ENCODE results near the gene MARCHF10.

Gene MARCHF10

DNA sequence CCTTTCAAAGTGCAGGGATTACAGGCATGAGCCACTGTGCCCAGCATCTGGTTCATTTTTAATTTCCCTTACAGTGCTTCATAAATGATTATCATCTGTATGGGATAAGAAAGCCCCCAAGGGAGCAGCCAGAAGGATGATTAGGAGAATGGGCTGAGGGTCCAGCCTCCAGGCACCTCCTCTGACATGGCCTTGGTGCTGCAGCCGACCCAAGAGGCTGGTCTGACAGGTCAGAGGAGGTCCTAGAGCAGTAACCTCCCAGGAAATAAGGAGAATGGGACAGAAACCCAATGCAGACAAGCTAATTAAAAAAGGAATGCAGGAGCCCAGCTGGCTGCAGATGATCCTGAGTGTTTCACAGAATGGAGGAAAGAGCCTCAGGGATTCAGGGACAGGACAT is 151.7 kb downstream of the MARCHF10 start:
- no peak for DNase-seq (ENCODE audit: low spot score)
- Histone ChIP-seq H3K18ac (ENCODE audit: low read length) (no peak overlapping the region), H2BK5ac (ENCODE audit: low read length) (no peak overlapping the region), H4K8ac (ENCODE audit: low read depth, low read length) (no peak overlapping the region), H4K91ac (ENCODE audit: low read depth, low read length, poor library complexity) (no peak overlapping the region), H2BK120ac (ENCODE audit: low read depth, low read length) (no peak overlapping the region), H3K9ac (ENCODE audit: low read depth, low read length, poor library complexity) (no peak overlapping the region), H3K36me3 (replicated peaks in 1 of 2; ENCODE audit: control insufficient read depth in 2 of 2, insufficient read depth in 2 of 2, low read length in 2 of 2) (peaks cover 0 to 29% of the 10 kb centered on the region in 2 donors), H2AFZ (ENCODE audit: low read length) (no peak overlapping the region), H3K9me3 (replicated peaks in 1 of 2; ENCODE audit: control insufficient read depth in 2 of 2, insufficient read depth in 1 of 2, low read depth in 1 of 2, low read length in 2 of 2) (peaks cover 2 to 37% of the 10 kb centered on the region in 2 donors), H3K14ac (ENCODE audit: low read length) (no peak overlapping the region), H3K4me2 (ENCODE audit: insufficient read depth, low read length, poor library complexity, severe bottlenecking) (no peak overlapping the region), H2BK12ac (ENCODE audit: low read length) (no peak overlapping the region), H3K23ac (ENCODE audit: low read depth, low read length, poor library complexity) (no peak overlapping the region), H3K27me3 (ENCODE audit: control insufficient read depth in 3 of 3, insufficient read depth in 3 of 3, low read depth in 1 of 3, low read length in 3 of 3) (no peaks in the 10 kb centered on the region), H3K79me1 (ENCODE audit: low read depth, low read length) (no peaks in the 10 kb centered on the region), H3K4me3 (ENCODE audit: low read length in 2 of 2) (no peak overlapping the region), H3K4ac (ENCODE audit: low read length) (no peak overlapping the region), H3K4me1 (ENCODE audit: control insufficient read depth in 2 of 2, insufficient read depth in 1 of 2, low read depth in 1 of 2, low read length in 2 of 2) (peaks cover 25 to 33% of the 10 kb centered on the region in 2 donors), H2AK5ac (ENCODE audit: low read depth, low read length) (no peak overlapping the region), H2BK15ac (ENCODE audit: low read length) (no peak overlapping the region), H3K27ac (replicated peaks; ENCODE audit: low read length) (peak overlapping the region; percentile 80)
- WGBS, 2 donors (ENCODE audit: extremely low coverage in 2 of 2, insufficient read length in 2 of 2, insufficient replicate concordance in 1 of 2): no CpG with 5 or more reads among the region's 1 CpG

DNA sequence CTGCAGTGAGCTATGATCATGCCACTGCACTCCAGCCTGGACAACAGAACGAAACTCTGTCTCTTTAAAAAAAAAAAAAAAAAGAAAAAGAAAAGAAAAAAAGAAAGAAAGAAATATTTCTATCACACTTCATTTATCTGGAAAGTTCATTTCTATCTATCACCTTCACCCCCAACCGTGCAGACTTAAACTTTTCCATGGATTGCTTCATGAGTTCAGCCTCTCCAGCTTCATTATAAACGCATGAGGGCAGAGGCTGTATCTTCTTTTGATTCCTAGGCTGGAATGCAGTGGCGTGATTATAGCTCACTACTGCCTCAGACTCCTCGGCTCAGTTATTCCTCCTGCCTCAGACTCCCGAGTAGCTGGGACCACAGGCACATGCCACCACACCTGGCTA is 152.5 kb downstream of the MARCHF10 start:
- H2BK15ac ChIP-seq (ENCODE audit: low read length): no peak overlapping the region
- no peak overlapping the region for H2BK5ac ChIP-seq (ENCODE audit: low read length)
- no peak overlapping the region for H2AK5ac ChIP-seq (ENCODE audit: low read depth, low read length)
- no peak overlapping the region for H3K4me3 ChIP-seq (ENCODE audit: low read length in 2 of 2)
- peaks cover 0 to 29% of the 10 kb centered on the region in 2 donors for H3K36me3 ChIP-seq (replicated peaks in 1 of 2; ENCODE audit: control insufficient read depth in 2 of 2, insufficient read depth in 2 of 2, low read length in 2 of 2)
- no peak overlapping the region for H3K14ac ChIP-seq (ENCODE audit: low read length)
- H2BK12ac ChIP-seq (ENCODE audit: low read length): no peak overlapping the region
- no peak overlapping the region for H3K9ac ChIP-seq (ENCODE audit: low read depth, low read length, poor library complexity)
- H3K27me3 ChIP-seq (ENCODE audit: control insufficient read depth in 3 of 3, insufficient read depth in 3 of 3, low read depth in 1 of 3, low read length in 3 of 3): no peaks in the 10 kb centered on the region
- no peak overlapping the region for H2AFZ ChIP-seq (ENCODE audit: low read length)
- H3K18ac ChIP-seq (ENCODE audit: low read length): no peak overlapping the region
- H3K9me3 ChIP-seq (replicated peaks in 1 of 2; ENCODE audit: control insufficient read depth in 2 of 2, insufficient read depth in 1 of 2, low read depth in 1 of 2, low read length in 2 of 2): peaks cover 0 to 32% of the 10 kb centered on the region in 2 donors
- no CpG with 5 or more reads among the region's 6 CpGs for WGBS, 2 donors (ENCODE audit: extremely low coverage in 2 of 2, insufficient read length in 2 of 2, insufficient replicate concordance in 1 of 2)
- peaks cover 25 to 33% of the 10 kb centered on the region in 2 donors for H3K4me1 ChIP-seq (ENCODE audit: control insufficient read depth in 2 of 2, insufficient read depth in 1 of 2, low read depth in 1 of 2, low read length in 2 of 2)
- H4K8ac ChIP-seq (ENCODE audit: low read depth, low read length): no peak overlapping the region
- H2BK120ac ChIP-seq (ENCODE audit: low read depth, low read length): no peak overlapping the region
- no peak overlapping the region for H3K4ac ChIP-seq (ENCODE audit: low read length)
- no peak for DNase-seq (ENCODE audit: low spot score)
- H3K4me2 ChIP-seq (ENCODE audit: insufficient read depth, low read length, poor library complexity, severe bottlenecking): no peak overlapping the region
- H4K91ac ChIP-seq (ENCODE audit: low read depth, low read length, poor library complexity): no peak overlapping the region
- no peak overlapping the region for H3K23ac ChIP-seq (ENCODE audit: low read depth, low read length, poor library complexity)
- H3K27ac ChIP-seq (replicated peaks; ENCODE audit: low read length): no peak overlapping the region
- no peaks in the 10 kb centered on the region for H3K79me1 ChIP-seq (ENCODE audit: low read depth, low read length)

DNA sequence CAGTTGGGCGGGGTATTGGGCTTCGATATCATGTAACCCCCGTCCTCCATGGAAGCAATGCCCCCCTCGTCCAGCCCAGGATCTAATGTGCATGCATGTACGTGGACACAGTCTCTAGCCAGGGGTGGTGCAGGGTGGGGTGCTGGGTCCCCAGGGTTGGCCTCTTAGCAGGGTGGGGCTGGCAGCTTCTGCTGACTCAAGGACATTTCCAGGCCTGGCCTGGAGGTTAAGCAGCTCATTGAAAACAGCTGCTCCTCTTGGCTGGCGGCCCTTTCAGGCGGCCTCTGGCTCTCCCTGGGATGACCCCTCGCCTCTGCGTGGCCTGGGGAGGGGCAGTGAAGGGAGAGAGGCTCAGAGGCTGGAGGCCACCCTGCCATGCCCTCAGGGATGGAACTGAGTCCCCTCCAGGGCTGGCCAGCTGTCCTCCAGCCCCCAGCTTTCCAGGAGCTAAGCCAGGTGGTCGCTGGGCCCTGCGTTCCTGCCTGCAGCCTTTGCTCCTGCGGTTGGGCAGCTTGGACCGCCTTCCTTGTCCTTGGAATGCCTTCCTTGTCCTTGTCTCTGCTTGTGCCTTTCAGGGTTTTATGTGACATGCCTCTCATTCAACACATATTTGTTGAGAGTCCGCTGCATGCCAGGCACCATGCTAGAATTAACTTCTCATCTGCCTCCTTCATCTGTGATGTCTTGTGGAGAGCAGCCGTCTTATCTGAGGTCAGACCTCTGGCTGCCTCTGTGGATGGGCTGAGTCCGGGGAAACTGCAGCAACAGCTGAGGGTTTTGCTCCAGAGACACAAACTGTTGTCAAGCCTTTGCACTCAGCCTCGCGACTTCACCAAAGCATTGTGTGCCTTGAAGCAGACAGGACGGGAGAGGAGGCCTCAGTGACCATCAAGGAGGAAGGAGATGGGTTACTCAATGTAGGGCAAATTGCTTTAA is 154.0 kb downstream of the MARCHF10 start:
- peak overlapping the region; percentile 87 for H2BK12ac ChIP-seq (ENCODE audit: low read length)
- H3K9ac ChIP-seq (ENCODE audit: low read depth, low read length, poor library complexity): peak overlapping the region; percentile 81
- no peaks in the 10 kb centered on the region for H3K27me3 ChIP-seq (ENCODE audit: control insufficient read depth in 3 of 3, insufficient read depth in 3 of 3, low read depth in 1 of 3, low read length in 3 of 3)
- DNase-seq (ENCODE audit: low spot score): peak; percentile 36
- peak overlapping the region; percentile 91 for H2BK5ac ChIP-seq (ENCODE audit: low read length)
- peak overlapping the region; percentile 81 for H4K91ac ChIP-seq (ENCODE audit: low read depth, low read length, poor library complexity)
- H2AK5ac ChIP-seq (ENCODE audit: low read depth, low read length): peak overlapping the region; percentile 98
- H3K79me1 ChIP-seq (ENCODE audit: low read depth, low read length): no peaks in the 10 kb centered on the region
- peak overlapping the region; percentile 92 for H2AFZ ChIP-seq (ENCODE audit: low read length)
- peak overlapping the region; percentile 66 for H3K23ac ChIP-seq (ENCODE audit: low read depth, low read length, poor library complexity)
- H3K4ac ChIP-seq (ENCODE audit: low read length): peak overlapping the region; percentile 10
- no CpG with 5 or more reads among the region's 19 CpGs for whole genome bisulfite sequencing, 2 donors (ENCODE audit: extremely low coverage in 2 of 2, insufficient read length in 2 of 2, insufficient replicate concordance in 1 of 2)
- H2BK120ac ChIP-seq (ENCODE audit: low read depth, low read length): peak overlapping the region; percentile 66
- peak overlapping the region in 1 of 2 donors; percentile 19 for H3K4me3 ChIP-seq (ENCODE audit: low read length in 2 of 2)
- peaks cover 0 to 22% of the 10 kb centered on the region in 2 donors for H3K9me3 ChIP-seq (replicated peaks in 1 of 2; ENCODE audit: control insufficient read depth in 2 of 2, insufficient read depth in 1 of 2, low read depth in 1 of 2, low read length in 2 of 2)
- H3K14ac ChIP-seq (ENCODE audit: low read length): peak overlapping the region; percentile 40
- H3K18ac ChIP-seq (ENCODE audit: low read length): peak overlapping the region; percentile 95
- no peak overlapping the region for H4K8ac ChIP-seq (ENCODE audit: low read depth, low read length)
- H3K4me1 ChIP-seq (ENCODE audit: control insufficient read depth in 2 of 2, insufficient read depth in 1 of 2, low read depth in 1 of 2, low read length in 2 of 2): peaks cover 25 to 33% of the 10 kb centered on the region in 2 donors
- H3K27ac ChIP-seq (replicated peaks; ENCODE audit: low read length): peak overlapping the region; percentile 76
- peaks cover 0 to 26% of the 10 kb centered on the region in 2 donors for H3K36me3 ChIP-seq (replicated peaks in 1 of 2; ENCODE audit: control insufficient read depth in 2 of 2, insufficient read depth in 2 of 2, low read length in 2 of 2)
- H2BK15ac ChIP-seq (ENCODE audit: low read length): peak overlapping the region; percentile 69
- no peak overlapping the region for H3K4me2 ChIP-seq (ENCODE audit: insufficient read depth, low read length, poor library complexity, severe bottlenecking)
